Stomach (tissue), 9 donors: ENCODE results near the gene TRANK1. TPM values are rescaled to one million over a fixed set of nuclear protein-coding genes. Genes with fewer than 3 reads are reported as not detected.
A peak's percentile ranks its signal among the peaks of the same experiment; 100 is the strongest.

Experiments used
- DNase-seq, 2 donors: peaks; one replicate each; pipeline versions ENCODE4 v3.0.0 to v3.0.0-alpha.2; 2013 to 2019
- H3K27ac ChIP-seq, 5 donors: fragments of 200-600 bp in 4 of 5; sonication (generic) in 4 of 5; one replicate each; pipeline ENCODE4 v1.5.1; 2013 to 2019; ENCODE audit warnings: mild to moderate bottlenecking in 1 of 5, moderate library complexity in 1 of 5
- H3K27me3 ChIP-seq, 3 donors: fragments of 200-600 bp; sonication (generic); one replicate each; pipeline ENCODE4 v1.5.1; 2017 to 2019; ENCODE audit warnings: mixed run types in 1 of 3
- H3K36me3 ChIP-seq, 4 donors: fragments of 200-600 bp; sonication (generic); 1 replicate in 3 of 4; 2 replicates in 1 of 4; pipeline ENCODE4 v1.5.1; 2016 to 2019
- H3K4me1 ChIP-seq, 4 donors: fragments of 200-600 bp; sonication (generic); one replicate each; pipeline ENCODE4 v1.5.1; 2016 to 2019
- H3K4me3 ChIP-seq, 4 donors: fragments of 200-600 bp; sonication (generic) in 3 of 4; one replicate each; pipeline ENCODE4 v1.5.1; 2016 to 2019; ENCODE audit warnings: mild to moderate bottlenecking in 1 of 4
- H3K9me3 ChIP-seq, 4 donors: fragments of 200-600 bp; sonication (generic); one replicate each; pipeline ENCODE4 v1.5.1; 2016 to 2019
- EP300 ChIP-seq: sonication (generic); formaldehyde crosslinking; IDR thresholded peaks from one replicate; pipeline ENCODE4 v1.6.1; 2017; ENCODE audit warnings: antibody characterized with exemption
- POLR2A ChIP-seq, 4 donors: fragments of 450-650 bp; IDR thresholded peaks; one replicate each; pipeline ENCODE4 v1.6.1; 2016; ENCODE audit warnings: antibody characterized with exemption in 4 of 4, control low read depth in 2 of 4, mild to moderate bottlenecking in 1 of 4, moderate library complexity in 1 of 4
- POLR2AphosphoS5 ChIP-seq, 3 donors: sonication (generic); formaldehyde crosslinking; IDR thresholded peaks; one replicate each; pipeline ENCODE4 v1.6.1; 2016; ENCODE audit warnings: antibody characterized with exemption in 3 of 3
- WGBS, 5 donors: extraction: QIAGEN DNeasy Blood & Tissue Kit in 3 of 5; methylation state at CpG; one replicate each; pipeline versions ENCODE4 v1.1.5 to v1.1.7; 2013 to 2018; 5-methylcytosine and 5-hydroxymethylcytosine counted together
- intact Hi-C: fragments of 100-400 bp; cut with DNase I; formaldehyde crosslinking; loops from one replicate; pipeline ENCODE4 v1.15.1; 2023; ENCODE audit warnings: low total_unique reads
- polyA plus RNA-seq, 3 donors: library from polyadenylated mRNA; stranded (reverse); fragments of 200-250 nt; gene quantifications; one replicate each; pipeline ENCODE4 v1.2.3, GENCODE V29; 2013
- total RNA-seq, 5 donors: library from RNA; depleted of rRNA; stranded (reverse); fragments of >200 nt; gene quantifications; one replicate each; pipeline versions ENCODE4 v1.1.0 to v1.2.3, GENCODE V29; 2014 to 2016
- TF ChIP-seq, protein P1 (sequence below), 7 experiments: fragments of 450-650 bp in 4 of 7; fragments of 200-600 bp in 3 of 7; sonication (generic) in 3 of 7; IDR thresholded peaks; one replicate each; pipeline ENCODE4 v1.5.1; 2016 to 2019; ENCODE audit warnings: antibody characterized with exemption in 7 of 7, control low read depth in 2 of 7, mild to moderate bottlenecking in 1 of 7
- donor health status: healthy with polysubstance abuse.
- donor health status: Bipolar disorder and iron deficiency.
- donor health status: healthy.

The TRANK1 gene
- total and polyA plus RNA-seq, 8 donors, result 1.2 to 27.2 (median 6.4) TPM

DNA sequence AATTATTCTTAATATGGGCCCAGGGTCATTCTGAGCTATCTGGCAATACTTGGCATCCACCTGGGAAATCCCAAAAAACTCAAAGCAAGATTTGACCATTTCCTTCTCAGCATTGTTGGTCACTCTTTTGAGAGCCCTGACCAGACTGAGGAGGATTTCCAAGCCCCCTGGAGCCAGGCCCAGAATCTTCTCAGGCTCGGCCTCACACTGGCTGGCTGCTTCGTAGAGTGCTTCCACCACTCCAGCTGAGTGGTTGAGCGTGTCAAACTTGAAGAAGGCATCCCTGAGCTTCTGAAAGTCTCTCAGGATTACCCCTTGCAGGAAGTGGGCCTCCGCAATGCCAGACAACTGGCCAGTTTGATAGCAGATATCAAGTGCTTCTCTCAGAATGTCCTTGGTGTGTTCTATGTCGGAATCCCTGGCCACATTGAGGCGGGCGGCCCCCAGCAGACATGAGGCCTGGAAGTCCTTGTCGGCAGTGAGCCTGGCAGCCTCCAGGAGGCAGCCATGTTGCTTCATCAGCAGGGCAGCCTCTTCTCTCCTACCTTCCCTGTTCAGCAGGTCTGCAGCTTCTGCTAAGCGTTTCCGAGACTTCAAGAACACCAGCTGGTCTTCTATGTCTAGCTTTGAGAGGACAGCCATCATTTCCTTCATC, 111.6 kb downstream of the TRANK1 start:
- H3K36me3 ChIP-seq, result peaks cover 27 to 93% (median 88%) of the 10 kb centered on the region in 4 donors
- H3K4me3 ChIP-seq, result no peak overlapping the region
- 90 to 96% (median 94%) methylated on average over 10 of the region's 10 CpGs for WGBS, 5 donors
- intact Hi-C loops, result no loop called here
- H3K9me3 ChIP-seq, result no peaks in the 10 kb centered on the region
- H3K27me3 ChIP-seq, result no peaks in the 10 kb centered on the region
- H3K4me1 ChIP-seq, result no peaks in the 10 kb centered on the region
- DNase-seq, result no peak
- no peak overlapping the region for H3K27ac ChIP-seq
- no peak for TF ChIP-seq POLR2AphosphoS5 (IDR thresholded peaks at IDR 0.05)
- no peak for TF ChIP-seq EP300
- TF ChIP-seq, protein P1, sequence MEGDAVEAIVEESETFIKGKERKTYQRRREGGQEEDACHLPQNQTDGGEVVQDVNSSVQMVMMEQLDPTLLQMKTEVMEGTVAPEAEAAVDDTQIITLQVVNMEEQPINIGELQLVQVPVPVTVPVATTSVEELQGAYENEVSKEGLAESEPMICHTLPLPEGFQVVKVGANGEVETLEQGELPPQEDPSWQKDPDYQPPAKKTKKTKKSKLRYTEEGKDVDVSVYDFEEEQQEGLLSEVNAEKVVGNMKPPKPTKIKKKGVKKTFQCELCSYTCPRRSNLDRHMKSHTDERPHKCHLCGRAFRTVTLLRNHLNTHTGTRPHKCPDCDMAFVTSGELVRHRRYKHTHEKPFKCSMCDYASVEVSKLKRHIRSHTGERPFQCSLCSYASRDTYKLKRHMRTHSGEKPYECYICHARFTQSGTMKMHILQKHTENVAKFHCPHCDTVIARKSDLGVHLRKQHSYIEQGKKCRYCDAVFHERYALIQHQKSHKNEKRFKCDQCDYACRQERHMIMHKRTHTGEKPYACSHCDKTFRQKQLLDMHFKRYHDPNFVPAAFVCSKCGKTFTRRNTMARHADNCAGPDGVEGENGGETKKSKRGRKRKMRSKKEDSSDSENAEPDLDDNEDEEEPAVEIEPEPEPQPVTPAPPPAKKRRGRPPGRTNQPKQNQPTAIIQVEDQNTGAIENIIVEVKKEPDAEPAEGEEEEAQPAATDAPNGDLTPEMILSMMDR (IDR thresholded peaks at IDR 0.05), result no peak
- no peak for TF ChIP-seq POLR2A (IDR thresholded peaks at IDR 0.05)

DNA sequence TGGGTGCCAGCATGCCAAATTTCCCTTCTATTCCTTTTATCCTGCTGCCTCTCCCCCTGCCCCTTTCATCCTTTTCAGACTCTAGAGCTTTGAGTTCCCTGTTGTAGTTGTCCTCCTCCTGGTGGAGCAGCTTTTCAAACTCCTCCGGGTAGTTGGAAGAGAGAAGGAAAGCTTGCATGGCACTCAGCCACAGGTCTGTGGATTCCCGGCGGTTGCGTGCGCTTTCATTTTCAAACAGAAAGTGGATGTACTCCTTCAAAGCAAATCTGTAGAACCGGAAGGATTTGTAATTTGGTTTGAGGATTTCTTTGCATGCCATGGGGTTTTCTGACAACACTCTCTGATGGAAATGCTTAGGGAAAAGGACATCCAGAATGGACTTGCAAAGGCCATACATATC, 112.4 kb downstream of the TRANK1 start:
- H3K27me3 ChIP-seq, result no peaks in the 10 kb centered on the region
- H3K9me3 ChIP-seq, result no peaks in the 10 kb centered on the region
- peaks cover 22 to 93% (median 89%) of the 10 kb centered on the region in 4 donors for H3K36me3 ChIP-seq
- WGBS, 5 donors, result 81 to 93% (median 82%) methylated on average over 6 of the region's 6 CpGs
- no peak for DNase-seq
- TF ChIP-seq, protein P1 (IDR thresholded peaks at IDR 0.05), result no peak
- TF ChIP-seq POLR2AphosphoS5 (IDR thresholded peaks at IDR 0.05) (no peak), EP300 (no peak), POLR2A (IDR thresholded peaks at IDR 0.05) (no peak)
- no peak overlapping the region for H3K27ac ChIP-seq
- no peaks in the 10 kb centered on the region for H3K4me1 ChIP-seq
- H3K4me3 ChIP-seq, result no peak overlapping the region
- intact Hi-C loops, result no loop called here

DNA sequence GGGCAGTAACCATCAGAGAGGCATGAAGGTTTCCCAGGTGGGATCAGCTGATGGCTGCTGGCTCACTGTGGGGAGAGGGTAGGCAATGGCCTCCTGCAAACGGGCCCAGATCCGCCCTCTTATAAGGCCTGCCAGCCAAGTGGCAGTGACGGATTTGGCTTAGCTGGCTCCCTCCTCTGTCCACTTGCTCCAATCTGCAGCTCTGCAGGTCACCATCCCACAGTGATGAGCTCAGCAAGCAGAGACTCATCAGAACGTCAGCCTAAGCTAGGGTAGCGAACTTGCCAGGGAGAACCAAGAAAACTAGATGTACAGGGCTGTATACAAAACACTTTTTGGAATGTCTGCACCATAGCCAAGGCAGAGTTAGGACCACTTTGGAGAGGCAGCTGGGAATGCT, 117.7 kb downstream of the TRANK1 start:
- H3K4me3 ChIP-seq, result no peak overlapping the region
- H3K27me3 ChIP-seq, result no peaks in the 10 kb centered on the region
- DNase-seq, result peak in 1 of 2 donors; percentile 14
- H3K27ac ChIP-seq, result peak overlapping the region in 1 of 5 donors; percentile 50
- TF ChIP-seq POLR2A (IDR thresholded peaks at IDR 0.05) (no peak), POLR2AphosphoS5 (IDR thresholded peaks at IDR 0.05) (no peak), EP300 (no peak)
- TF ChIP-seq, protein P1 (IDR thresholded peaks at IDR 0.05), result no peak
- 52 to 88% (median 85%) methylated on average over 4 to 5 of the region's 5 CpGs for WGBS, 5 donors
- intact Hi-C loops, result no loop called here
- H3K36me3 ChIP-seq, result peaks cover 8 to 76% (median 70%) of the 10 kb centered on the region in 4 donors
- no peaks in the 10 kb centered on the region for H3K4me1 ChIP-seq
- H3K9me3 ChIP-seq, result no peaks in the 10 kb centered on the region

DNA sequence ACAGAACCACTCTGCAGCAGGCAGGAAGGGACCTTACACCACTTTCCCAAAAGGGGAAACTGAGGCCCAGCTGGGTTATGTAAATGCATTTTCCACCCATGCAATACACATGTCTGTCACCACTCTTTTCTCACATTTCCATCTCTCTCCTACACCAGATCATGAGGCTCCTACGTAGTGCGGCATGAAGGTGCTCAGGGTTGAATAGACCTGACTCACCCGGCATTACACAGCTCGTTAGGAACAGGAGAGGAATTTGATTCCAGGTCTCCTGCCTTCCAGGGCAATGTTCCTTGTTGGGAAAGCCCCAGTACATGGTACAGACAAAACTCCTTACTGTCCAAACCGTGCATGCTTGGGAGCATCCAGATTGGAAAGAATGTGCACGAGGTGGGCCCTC, 118.6 kb downstream of the TRANK1 start:
- no peaks in the 10 kb centered on the region for H3K9me3 ChIP-seq
- DNase-seq, result no peak
- 92 to 96% (median 94%) methylated on average over 6 of the region's 6 CpGs for WGBS, 5 donors
- intact Hi-C loops, result no loop called here
- H3K27ac ChIP-seq, result no peak overlapping the region
- H3K36me3 ChIP-seq, result peaks cover 0 to 67% (median 61%) of the 10 kb centered on the region in 4 donors
- no peaks in the 10 kb centered on the region for H3K27me3 ChIP-seq
- TF ChIP-seq, protein P1 (IDR thresholded peaks at IDR 0.05), result no peak
- TF ChIP-seq POLR2AphosphoS5 (IDR thresholded peaks at IDR 0.05) (no peak), POLR2A (IDR thresholded peaks at IDR 0.05) (no peak), EP300 (no peak)
- H3K4me3 ChIP-seq, result no peak overlapping the region
- no peaks in the 10 kb centered on the region for H3K4me1 ChIP-seq
